ENCODE measurements around the gene KMO.

DNA sequence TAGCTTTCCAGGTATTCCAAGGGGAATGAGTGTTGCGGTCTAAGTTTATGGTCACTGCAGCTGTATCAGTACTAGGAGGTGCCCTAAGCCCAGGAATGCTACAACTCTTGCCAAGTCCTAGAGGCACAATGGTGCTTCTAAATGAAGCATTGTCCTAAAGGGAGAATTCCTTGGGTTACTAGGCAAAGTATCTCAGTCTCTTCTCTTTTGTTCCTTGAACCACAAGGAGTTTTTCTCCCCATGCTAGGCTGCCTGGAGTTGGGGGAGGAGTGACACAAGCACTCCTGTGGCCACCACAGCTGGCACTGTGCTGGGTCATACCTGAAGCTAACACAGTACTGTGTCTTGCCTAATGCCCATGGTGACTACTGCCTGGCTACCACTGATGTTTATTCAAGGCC lies 50.7 kb downstream of the KMO start:
- no peak for TF ChIP-seq EP300 (IDR thresholded peaks at IDR 0.05; ENCODE audit: low read depth)
- TF ChIP-seq, protein P1, sequence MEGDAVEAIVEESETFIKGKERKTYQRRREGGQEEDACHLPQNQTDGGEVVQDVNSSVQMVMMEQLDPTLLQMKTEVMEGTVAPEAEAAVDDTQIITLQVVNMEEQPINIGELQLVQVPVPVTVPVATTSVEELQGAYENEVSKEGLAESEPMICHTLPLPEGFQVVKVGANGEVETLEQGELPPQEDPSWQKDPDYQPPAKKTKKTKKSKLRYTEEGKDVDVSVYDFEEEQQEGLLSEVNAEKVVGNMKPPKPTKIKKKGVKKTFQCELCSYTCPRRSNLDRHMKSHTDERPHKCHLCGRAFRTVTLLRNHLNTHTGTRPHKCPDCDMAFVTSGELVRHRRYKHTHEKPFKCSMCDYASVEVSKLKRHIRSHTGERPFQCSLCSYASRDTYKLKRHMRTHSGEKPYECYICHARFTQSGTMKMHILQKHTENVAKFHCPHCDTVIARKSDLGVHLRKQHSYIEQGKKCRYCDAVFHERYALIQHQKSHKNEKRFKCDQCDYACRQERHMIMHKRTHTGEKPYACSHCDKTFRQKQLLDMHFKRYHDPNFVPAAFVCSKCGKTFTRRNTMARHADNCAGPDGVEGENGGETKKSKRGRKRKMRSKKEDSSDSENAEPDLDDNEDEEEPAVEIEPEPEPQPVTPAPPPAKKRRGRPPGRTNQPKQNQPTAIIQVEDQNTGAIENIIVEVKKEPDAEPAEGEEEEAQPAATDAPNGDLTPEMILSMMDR (IDR thresholded peaks at IDR 0.05), result no peak
- no peak for TF ChIP-seq POLR2A (IDR thresholded peaks at IDR 0.05)
